HepG2 (cell line): ENCODE data around the gene TPGS1. TPM values are rescaled to one million over a fixed set of nuclear protein-coding genes. Genes with fewer than 3 reads are reported as not detected.

ENCODE experiments used
- ATAC-seq: fragments of 200-7000 bp; cut with Tn5 transposase; 3 replicates; pipeline ENCODE4 v1.9.1; 2020; ENCODE audit warnings: mild to moderate bottlenecking, moderate library complexity
- BruUV-seq: library from RNA; stranded (reverse); fragments of 400-500 nt; replicated peaks from 2 replicates; lab custom pipeline; 2021; lab: Mats Ljungman, UMichigan
- CTCF ChIA-PET: fragments of 300-600 bp; formaldehyde crosslinking; extraction: SDS; loops from one replicate; lab custom pipeline; 2021; ENCODE audit warnings: low total read pairs, inconsistent platforms, low intra/inter-chr PET ratio; lab: Yijun Ruan, JAX
- POLR2A ChIA-PET: fragments of 350-600 bp; sonication (Branson Sonifier 250); formaldehyde crosslinking; loops from one replicate; lab custom pipeline; 2020; ENCODE audit warnings: antibody characterized with exemption, inconsistent platforms; lab: Yijun Ruan, JAX
- DNase-seq: peaks from one replicate; pipeline ENCODE4 v3.0.0-alpha.2; 2015; ENCODE audit warnings: low spot score
- FAIRE-seq: peaks from 3 replicates; lab custom pipeline; 2011; peaks lifted over from hg19 to GRCh38; lab: Jason Lieb, UNC
- H2AFZ ChIP-seq: one replicate; pipeline ENCODE4 v1.6.1; 2011; ENCODE audit warnings: low read length, inconsistent platforms
- H3K27ac ChIP-seq: fragments of 300-600 bp; 3 replicates; pipeline ENCODE4 v1.8.0; 2011; ENCODE audit warnings: mixed run types, mild to moderate bottlenecking, mixed read lengths, low read length, inconsistent platforms; ENCODE audit not compliant: insufficient read depth; ENCODE audit errors: extremely low read length
- H3K27me3 ChIP-seq, 2 experiments: fragments of 200-600 bp in 1 of 2; 2 replicates in 1 of 2; 3 replicates in 1 of 2; pipeline versions ENCODE4 v1.6.0 to v1.8.0; 2011; ENCODE audit warnings: low read length in 2 of 2, mild to moderate bottlenecking in 2 of 2, moderate library complexity in 2 of 2, inconsistent platforms in 1 of 2; ENCODE audit not compliant: insufficient read depth in 2 of 2, control insufficient read depth in 1 of 2
- H3K36me3 ChIP-seq, 2 experiments: fragments of 200-600 bp in 1 of 2; replicated peaks in 1 of 2; 2 replicates in 1 of 2; 3 replicates in 1 of 2; pipeline versions ENCODE4 v1.5.1 to v1.8.0; 2011; ENCODE audit warnings: low read length in 2 of 2, inconsistent platforms in 1 of 2; ENCODE audit not compliant: insufficient read depth in 2 of 2, control insufficient read depth in 1 of 2
- H3K4me1 ChIP-seq: 2 replicates; pipeline ENCODE4 v1.5.1; 2012; ENCODE audit warnings: low read length, inconsistent platforms; ENCODE audit not compliant: insufficient read depth
- H3K4me2 ChIP-seq: 2 replicates; pipeline ENCODE4 v1.6.0; 2011; ENCODE audit warnings: low read depth, low read length, inconsistent platforms
- H3K4me3 ChIP-seq, 3 experiments: fragments of 200-600 bp in 1 of 3; sonication (generic), shearing (Covaris generic) in 1 of 3; replicated peaks in 1 of 3; 2 replicates each; pipeline ENCODE4 v1.5.1; 2011 to 2016; ENCODE audit warnings: low read length in 3 of 3, inconsistent platforms in 2 of 3, low read depth in 2 of 3, mild to moderate bottlenecking in 2 of 3, control low read depth in 1 of 3, mixed read lengths in 1 of 3; ENCODE audit not compliant: insufficient read depth in 1 of 3
- H3K79me2 ChIP-seq: one replicate; pipeline ENCODE4 v1.6.1; 2011; ENCODE audit warnings: low read length, inconsistent platforms; ENCODE audit not compliant: insufficient read depth
- H3K9ac ChIP-seq: 2 replicates; pipeline ENCODE4 v1.6.0; 2011; ENCODE audit warnings: mild to moderate bottlenecking, low read depth, low read length, inconsistent platforms; ENCODE audit not compliant: insufficient read depth
- H3K9me3 ChIP-seq: 2 replicates; pipeline ENCODE4 v1.5.1; 2012; ENCODE audit warnings: mild to moderate bottlenecking, low read length
- H4K20me1 ChIP-seq: 2 replicates; pipeline ENCODE4 v1.6.0; 2011; ENCODE audit warnings: inconsistent platforms, mild to moderate bottlenecking, low read length, moderate library complexity; ENCODE audit not compliant: insufficient read depth
- CBFB ChIP-seq: sonication (generic); formaldehyde crosslinking; IDR thresholded peaks from 2 replicates; pipeline ENCODE4 v1.4.0; 2020; ENCODE audit warnings: missing genetic modification reagents
- CENPX ChIP-seq: sonication (generic); formaldehyde crosslinking; IDR thresholded peaks from 2 replicates; pipeline ENCODE4 v1.9.0; 2021; ENCODE audit warnings: mild to moderate bottlenecking, missing genetic modification reagents, moderate library complexity
- IKZF1 ChIP-seq: fragments of 450-650 bp; IDR thresholded peaks from 2 replicates; pipeline ENCODE4 v1.7.1; 2016
- KDM3A ChIP-seq: IDR thresholded peaks from 2 replicates; pipeline ENCODE4 v1.6.1; 2018; ENCODE audit warnings: low read depth, missing compliant biosample characterization
- KLF11 ChIP-seq: IDR thresholded peaks from 2 replicates; pipeline ENCODE4 v1.6.1; 2016; ENCODE audit warnings: missing compliant biosample characterization
- KLF6 ChIP-seq: IDR thresholded peaks from 2 replicates; pipeline ENCODE4 v1.8.0; 2016; ENCODE audit warnings: missing biosample characterization, missing genetic modification reagents
- MATR3 ChIP-seq: sonication (generic); formaldehyde crosslinking; IDR thresholded peaks from 2 replicates; pipeline ENCODE4 v1.4.0; 2020; ENCODE audit warnings: missing genetic modification reagents
- MAZ ChIP-seq, 2 experiments: sonication (generic) in 1 of 2; formaldehyde crosslinking in 1 of 2; IDR thresholded peaks; 2 replicates each; pipeline versions ENCODE4 v1.5.0 to v1.6.1; 2012 to 2020; ENCODE audit warnings: low read depth in 2 of 2, mild to moderate bottlenecking in 2 of 2, borderline replicate concordance in 1 of 2, improper control_type of control experiment in 1 of 2, low read length in 1 of 2, missing genetic modification reagents in 1 of 2, moderate library complexity in 1 of 2
- NAIF1 ChIP-seq: sonication (generic); formaldehyde crosslinking; IDR thresholded peaks from 2 replicates; pipeline ENCODE4 v1.5.0; 2020; ENCODE audit warnings: mild to moderate bottlenecking, missing genetic modification reagents, borderline replicate concordance
- NBN ChIP-seq: fragments of 450-650 bp; conservative IDR thresholded peaks from 2 replicates; pipeline ENCODE4 v1.6.1; 2017
- NCOA5 ChIP-seq: sonication (generic); formaldehyde crosslinking; IDR thresholded peaks from 2 replicates; pipeline ENCODE4 v1.4.0; 2020; ENCODE audit warnings: missing genetic modification reagents
- POGZ ChIP-seq: sonication (generic); formaldehyde crosslinking; IDR thresholded peaks from 2 replicates; pipeline ENCODE4 v1.4.0; 2020; ENCODE audit warnings: mild to moderate bottlenecking, missing genetic modification reagents
- POLR2A ChIP-seq, 2 experiments: IDR thresholded peaks; 2 replicates each; pipeline ENCODE4 v1.6.1; 2011; ENCODE audit warnings: low read depth in 2 of 2, low read length in 2 of 2, mild to moderate bottlenecking in 1 of 2, moderate library complexity in 1 of 2; ENCODE audit not compliant: insufficient read depth in 1 of 2
- RARG ChIP-seq: sonication (generic); formaldehyde crosslinking; IDR thresholded peaks from 2 replicates; pipeline ENCODE4 v1.4.0; 2020; ENCODE audit warnings: low read depth, mild to moderate bottlenecking, missing genetic modification reagents
- ZBTB7A ChIP-seq: sonication (generic); formaldehyde crosslinking; IDR thresholded peaks from 2 replicates; pipeline ENCODE4 v1.8.0; 2022; ENCODE audit warnings: mild to moderate bottlenecking, missing genetic modification reagents
- ZFP82 ChIP-seq: sonication (generic); formaldehyde crosslinking; IDR thresholded peaks from 2 replicates; pipeline ENCODE4 v1.5.1; 2020; ENCODE audit warnings: mild to moderate bottlenecking, missing genetic modification reagents, borderline replicate concordance
- ZMYM2 ChIP-seq: sonication (generic); formaldehyde crosslinking; IDR thresholded peaks from 2 replicates; pipeline ENCODE4 v1.8.0; 2022; ENCODE audit warnings: mild to moderate bottlenecking, missing genetic modification reagents
- ZNF33A ChIP-seq: sonication (generic); formaldehyde crosslinking; IDR thresholded peaks from 2 replicates; pipeline ENCODE4 v1.5.1; 2020; ENCODE audit warnings: missing genetic modification reagents, mild to moderate bottlenecking, moderate library complexity, borderline replicate concordance
- ZNF44 ChIP-seq: sonication (generic); formaldehyde crosslinking; IDR thresholded peaks from 2 replicates; pipeline ENCODE4 v1.5.1; 2020; ENCODE audit warnings: mild to moderate bottlenecking, missing genetic modification reagents
- ZNF543 ChIP-seq: sonication (generic); formaldehyde crosslinking; IDR thresholded peaks from 2 replicates; pipeline ENCODE4 v1.4.0; 2020; ENCODE audit warnings: mild to moderate bottlenecking, missing genetic modification reagents
- ZNF605 ChIP-seq: sonication (generic); formaldehyde crosslinking; IDR thresholded peaks from 2 replicates; pipeline ENCODE4 v1.8.0; 2022; ENCODE audit warnings: mild to moderate bottlenecking, missing genetic modification reagents
- ZNF660 ChIP-seq: sonication (generic); formaldehyde crosslinking; IDR thresholded peaks from 2 replicates; pipeline ENCODE4 v1.5.1; 2020; ENCODE audit warnings: mild to moderate bottlenecking, low read depth, missing genetic modification reagents, borderline replicate concordance
- ZNF841 ChIP-seq: sonication (generic); formaldehyde crosslinking; IDR thresholded peaks from 2 replicates; pipeline ENCODE4 v1.8.1; 2023; ENCODE audit warnings: missing genetic modification reagents, borderline replicate concordance
- WGBS: methylation state at CpG from one replicate; pipeline ENCODE4 v1.1.6; 2017; ENCODE audit warnings: low lambda C conversion rate; 5-methylcytosine and 5-hydroxymethylcytosine counted together
- in situ Hi-C: cut with HindIII; loops from 2 replicates; pipeline ENCODE4 v1.10.0; 2017; ENCODE audit warnings: low pct_unique_long_range_greater_than_20kb; ENCODE audit not compliant: extremely low pct_ligation_motif_present
- intact Hi-C: fragments of 100-400 bp; cut with micrococcal nuclease; formaldehyde crosslinking; loops from one replicate; pipeline ENCODE4 v1.10.0; 2022; ENCODE audit not compliant: unreplicated experiment
- polyA plus RNA-seq, 8 experiments: library from polyadenylated mRNA; depleted of rRNA in 3 of 8; stranded (reverse) in 7 of 8; unstranded in 1 of 8; fragments of >200 nt; fragmentation: Illumina TruSeq in 4 of 8; extraction: Trizol in 4 of 8; gene quantifications; 2 replicates each; pipeline versions ENCODE4 v1.2.1 to v1.2.3, GENCODE V29; 2011 to 2016; ENCODE audit warnings: low read depth in 4 of 8, missing spikeins in 1 of 8, mixed read lengths in 1 of 8; ENCODE audit not compliant: insufficient read depth in 1 of 8
- total RNA-seq, 5 experiments: library from RNA; depleted of rRNA; stranded (reverse); fragments of >200 nt; fragmentation: Illumina TruSeq; extraction: Trizol; gene quantifications; 2 replicates each; pipeline ENCODE4 v1.2.3, GENCODE V29; 2016; ENCODE audit warnings: low read depth in 1 of 5
- TF ChIP-seq, protein P1 (sequence below): IDR thresholded peaks from 2 replicates; pipeline ENCODE4 v1.6.1; 2016; ENCODE audit warnings: mild to moderate bottlenecking, missing biosample characterization, missing genetic modification reagents
- TF ChIP-seq, protein P2 (sequence below): sonication (generic); formaldehyde crosslinking; IDR thresholded peaks from 2 replicates; pipeline ENCODE4 v1.4.0; 2020; ENCODE audit warnings: mild to moderate bottlenecking, missing genetic modification reagents
- TF ChIP-seq, protein P3 (sequence below): sonication (generic); formaldehyde crosslinking; IDR thresholded peaks from 2 replicates; pipeline ENCODE4 v1.5.1; 2020; ENCODE audit warnings: missing genetic modification reagents, mild to moderate bottlenecking, borderline replicate concordance

Gene TPGS1
- total and polyA plus RNA-seq, 2 of the 13 experiments (the other 11 are each of a cell fraction or from before 2014, with no cell fraction given), result 1.1 to 6.2 TPM

DNA sequence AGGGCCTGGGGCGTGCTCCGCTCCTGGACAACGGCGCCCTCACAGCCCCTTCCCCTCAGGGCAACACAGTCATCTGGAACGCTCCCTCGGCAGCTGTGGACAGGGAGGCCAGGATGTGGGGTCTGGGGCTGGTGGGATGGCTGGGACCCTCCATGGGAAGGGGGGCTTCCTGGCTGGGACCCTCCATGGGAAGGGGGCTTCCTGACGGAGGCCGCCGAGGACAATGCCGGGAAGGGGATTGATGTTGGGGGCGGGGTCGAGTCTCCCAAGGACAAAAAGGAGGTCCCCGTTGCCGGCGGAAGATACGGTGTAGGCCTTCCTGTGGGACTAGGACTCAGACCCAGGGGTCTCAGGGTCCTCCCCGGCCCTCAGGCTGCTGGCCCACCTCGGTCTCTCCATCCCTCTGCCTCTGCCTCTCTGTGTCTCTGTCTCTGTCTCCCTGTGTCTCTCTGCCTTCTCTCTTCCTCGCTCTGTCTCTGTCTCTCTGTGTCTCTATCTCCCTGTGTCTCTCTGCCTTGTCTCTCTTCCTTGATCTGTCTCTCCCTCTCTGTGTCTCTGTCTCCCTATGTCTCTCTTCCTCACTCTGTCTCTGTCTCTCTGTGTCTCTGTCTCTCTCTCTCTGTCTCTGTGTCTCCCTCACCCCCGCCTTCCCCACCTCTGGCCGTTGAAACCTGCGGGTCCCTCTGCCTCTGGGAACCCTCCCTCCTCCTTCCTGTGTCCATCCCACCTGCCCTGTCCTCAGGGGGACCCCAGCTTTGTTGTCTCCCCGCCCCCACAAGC lies 13.7 kb upstream of the TPGS1 start:
- intact Hi-C loops (no loop called here), in situ Hi-C loops (no loop called here)
- POLR2A ChIA-PET, result interaction anchor here (0.6 to 2.6 kb wide), 2 partner anchors 13 to 38 kb away, joined by 3 to 23 read pairs; no protein-coding TSS in a partner anchor
- no peaks in the 10 kb centered on the region for H3K36me3 ChIP-seq
- no peaks in the 10 kb centered on the region for H4K20me1 ChIP-seq
- peak overlapping the region; percentile 63 for H3K9ac ChIP-seq
- H2AFZ ChIP-seq, result no peak overlapping the region
- H3K4me3 ChIP-seq, result peak overlapping the region in 2 of 3 experiments; percentile 44 to 67; a peak in 3 of 6 replicates
- CTCF ChIA-PET, result no interaction called here
- ATAC-seq (no peak), DNase-seq (no peak), FAIRE-seq (no peak)
- H3K27ac ChIP-seq, result no peak overlapping the region
- H3K4me1 ChIP-seq, result peaks cover 49% of the 10 kb centered on the region
- H3K79me2 ChIP-seq, result peaks cover 3% of the 10 kb centered on the region
- H3K9me3 ChIP-seq, result no peaks in the 10 kb centered on the region
- H3K27me3 ChIP-seq, result peaks cover 0 to 4% of the 10 kb centered on the region in 2 experiments; a peak in 1 of 5 replicates
- 39% methylated on average over 16 of the region's 23 CpGs for WGBS
- peak overlapping the region; percentile 67 for H3K4me2 ChIP-seq
- BruUV-seq, result no TSS peak
- peak; percentile 71; the same call in 1 of the 2 replicates for TF ChIP-seq NBN
- no peak for TF ChIP-seq ZFP82 (CRISPR knock-in tag)
- TF ChIP-seq ZNF543 (CRISPR knock-in tag), result no peak
- no peak for TF ChIP-seq ZNF841 (CRISPR knock-in tag)
- TF ChIP-seq IKZF1, result 0 out of 2 replicates have a peak, but pooled peaks have one; percentile 37
- TF ChIP-seq MAZ (IDR thresholded peaks at IDR 0.05; ENCODE audit: borderline replicate concordance, low read depth, low read length), result no peak
- TF ChIP-seq MAZ (CRISPR knock-in tag; IDR thresholded peaks at IDR 0.05; ENCODE audit: low read depth), result no peak
- TF ChIP-seq CENPX (CRISPR knock-in tag), result no peak
- no peak for TF ChIP-seq ZMYM2 (CRISPR knock-in tag)
- TF ChIP-seq, protein P1, sequence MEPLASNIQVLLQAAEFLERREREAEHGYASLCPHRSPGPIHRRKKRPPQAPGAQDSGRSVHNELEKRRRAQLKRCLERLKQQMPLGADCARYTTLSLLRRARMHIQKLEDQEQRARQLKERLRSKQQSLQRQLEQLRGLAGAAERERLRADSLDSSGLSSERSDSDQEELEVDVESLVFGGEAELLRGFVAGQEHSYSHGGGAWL (CRISPR knock-in tag), result 0 out of 2 replicates have a peak, but pooled peaks have one; percentile 21
- 0 out of 2 replicates have a peak, but pooled peaks have one; percentile 15 for TF ChIP-seq ZNF605 (CRISPR knock-in tag)
- no peak for TF ChIP-seq KDM3A (CRISPR knock-in tag)
- no peak for TF ChIP-seq KLF11
- TF ChIP-seq KLF6 (CRISPR knock-in tag), result no peak
- no peak for TF ChIP-seq ZNF660 (CRISPR knock-in tag)
- 0 out of 2 replicates have a peak, but pooled peaks have one; percentile 53 for TF ChIP-seq ZBTB7A (CRISPR knock-in tag)
- no peak for TF ChIP-seq POGZ (CRISPR knock-in tag)
- no peak for TF ChIP-seq POLR2A (IDR thresholded peaks at IDR 0.05; ENCODE audit: insufficient read depth in 1 of 2, low read depth in 2 of 2, low read length in 2 of 2)
- no peak for TF ChIP-seq ZNF44
- no peak for TF ChIP-seq NCOA5
- TF ChIP-seq ZNF33A (CRISPR knock-in tag), result no peak
- TF ChIP-seq, protein P2, sequence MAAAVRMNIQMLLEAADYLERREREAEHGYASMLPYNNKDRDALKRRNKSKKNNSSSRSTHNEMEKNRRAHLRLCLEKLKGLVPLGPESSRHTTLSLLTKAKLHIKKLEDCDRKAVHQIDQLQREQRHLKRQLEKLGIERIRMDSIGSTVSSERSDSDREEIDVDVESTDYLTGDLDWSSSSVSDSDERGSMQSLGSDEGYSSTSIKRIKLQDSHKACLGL (CRISPR knock-in tag), result no peak
- TF ChIP-seq NAIF1 (CRISPR knock-in tag), result no peak
- no peak for TF ChIP-seq CBFB (CRISPR knock-in tag)
- TF ChIP-seq, protein P3, sequence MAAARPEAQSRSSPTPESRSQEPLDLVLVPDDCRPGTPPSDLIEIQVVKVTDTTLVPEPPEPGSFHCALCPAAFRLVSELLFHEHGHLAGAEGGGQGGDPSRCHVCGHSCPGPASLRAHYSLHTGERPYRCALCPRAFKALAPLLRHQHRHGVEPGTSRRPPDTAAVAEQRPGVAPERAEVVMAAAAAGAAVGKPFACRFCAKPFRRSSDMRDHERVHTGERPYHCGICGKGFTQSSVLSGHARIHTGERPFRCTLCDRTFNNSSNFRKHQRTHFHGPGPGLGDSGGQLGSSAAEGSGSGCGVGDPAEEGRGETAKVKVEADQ, result no peak
- TF ChIP-seq MATR3 (CRISPR knock-in tag), result no peak
- TF ChIP-seq RARG (CRISPR knock-in tag), result no peak
